Measurements from ENCODE around the gene CEACAM1. TPM values are rescaled to one million over a fixed set of nuclear protein-coding genes. Genes with fewer than 3 reads are reported as not detected.

Gene CEACAM1
- total RNA-seq, 2 experiments from 2014 or later = 30.0 to 37.0 TPM

DNA sequence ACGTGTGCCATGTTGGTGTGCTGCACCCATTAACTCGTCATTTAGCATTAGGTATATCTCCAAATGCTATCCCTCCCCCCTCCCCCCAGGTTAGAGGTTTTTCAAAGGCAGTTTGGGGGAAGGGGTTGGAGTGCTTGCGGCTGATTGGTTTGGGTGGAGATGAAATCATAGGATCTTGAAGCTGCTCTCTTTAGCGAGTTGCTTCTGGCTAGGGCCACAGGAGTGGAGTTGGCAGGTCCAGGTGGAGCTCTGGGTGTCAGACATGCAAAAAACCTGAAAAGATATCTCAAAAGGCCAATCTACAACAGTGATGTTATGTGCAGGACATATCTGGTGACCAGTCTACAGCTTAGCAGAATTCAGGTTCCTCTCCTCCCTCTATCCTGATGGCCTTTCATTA is 52.9 kb downstream of the CEACAM1 start:
- DNase-seq (no peak), ATAC-seq (no peak)
- H3K27me3 Mint-ChIP-seq = peaks cover 10% of the 10 kb centered on the region
- H3K36me3 Mint-ChIP-seq = no peaks in the 10 kb centered on the region
- no peak overlapping the region for H3K27ac Mint-ChIP-seq
- peaks cover 20% of the 10 kb centered on the region for H3K4me1 Mint-ChIP-seq
- H3K4me3 Mint-ChIP-seq = no peak overlapping the region
- H3K9me3 Mint-ChIP-seq (ENCODE audit: low read depth) = no peaks in the 10 kb centered on the region
- CTCF ChIA-PET = interaction anchor here (1.3 to 3.1 kb wide), 3 partner anchors 9 to 54 kb away, joined by 5 to 9 read pairs (median 8); partner anchors contain the start of gene CEACAM1

DNA sequence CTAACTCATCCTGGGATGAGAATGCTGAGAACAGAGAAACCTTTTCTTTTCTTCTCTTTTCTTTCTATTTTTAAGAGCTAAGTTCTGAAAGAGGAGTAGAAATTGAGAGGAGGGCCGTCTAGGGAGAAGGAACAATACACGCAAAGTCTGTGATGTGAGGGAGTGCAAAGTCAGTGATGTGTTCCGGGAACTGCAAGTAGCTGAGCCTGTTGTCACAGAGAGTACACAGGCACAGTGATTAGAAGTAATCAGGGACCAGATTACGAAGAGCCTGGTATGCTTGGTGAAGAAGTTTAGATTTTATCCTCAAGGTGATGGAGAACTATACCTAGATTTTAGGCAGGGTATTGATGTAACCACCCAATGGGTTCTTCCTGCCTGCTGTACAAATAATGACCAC is 53.5 kb downstream of the CEACAM1 start:
- H3K4me1 Mint-ChIP-seq = peaks cover 19% of the 10 kb centered on the region
- DNase-seq (no peak), ATAC-seq (no peak)
- H3K36me3 Mint-ChIP-seq = no peaks in the 10 kb centered on the region
- H3K4me3 Mint-ChIP-seq = no peak overlapping the region
- CTCF ChIA-PET = interaction anchor here (0.7 to 3.1 kb wide), 5 partner anchors 9 to 960 kb away, joined by 3 to 9 read pairs (median 5); partner anchors contain the start of gene CEACAM1
- no peaks in the 10 kb centered on the region for H3K9me3 Mint-ChIP-seq (ENCODE audit: low read depth)
- H3K27me3 Mint-ChIP-seq = peaks cover 10% of the 10 kb centered on the region
- no peak overlapping the region for H3K27ac Mint-ChIP-seq

DNA sequence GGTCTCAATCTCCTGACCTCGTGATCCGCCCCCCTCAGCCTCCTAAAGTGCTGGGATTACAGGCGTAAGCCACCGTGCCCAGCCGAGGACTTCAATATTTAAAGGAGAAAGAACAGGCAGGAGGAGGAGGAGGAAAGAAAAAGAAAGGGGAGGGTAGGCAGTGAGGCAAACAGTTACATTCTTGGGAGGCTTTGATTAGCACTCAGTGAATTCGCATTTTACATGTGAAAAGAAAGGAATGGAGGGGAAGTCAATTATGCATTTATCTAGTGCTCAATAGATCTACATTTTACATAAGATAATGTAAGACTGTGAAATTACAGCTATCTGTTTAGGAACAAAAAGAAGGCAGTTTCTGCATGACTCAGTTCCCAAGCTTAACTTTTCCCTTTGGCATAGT is 54.6 kb downstream of the CEACAM1 start:
- H3K36me3 Mint-ChIP-seq = no peaks in the 10 kb centered on the region
- CTCF ChIA-PET = interaction anchor here (0.6 to 3.1 kb wide), 6 partner anchors 10 to 156 kb away, joined by 3 to 9 read pairs (median 4); partner anchors contain the start of gene CEACAM1
- DNase-seq (no peak), ATAC-seq (no peak)
- H3K4me1 Mint-ChIP-seq = peaks cover 19% of the 10 kb centered on the region
- H3K4me3 Mint-ChIP-seq = no peak overlapping the region
- no peaks in the 10 kb centered on the region for H3K9me3 Mint-ChIP-seq (ENCODE audit: low read depth)
- no peak overlapping the region for H3K27ac Mint-ChIP-seq
- peaks cover 10% of the 10 kb centered on the region for H3K27me3 Mint-ChIP-seq

DNA sequence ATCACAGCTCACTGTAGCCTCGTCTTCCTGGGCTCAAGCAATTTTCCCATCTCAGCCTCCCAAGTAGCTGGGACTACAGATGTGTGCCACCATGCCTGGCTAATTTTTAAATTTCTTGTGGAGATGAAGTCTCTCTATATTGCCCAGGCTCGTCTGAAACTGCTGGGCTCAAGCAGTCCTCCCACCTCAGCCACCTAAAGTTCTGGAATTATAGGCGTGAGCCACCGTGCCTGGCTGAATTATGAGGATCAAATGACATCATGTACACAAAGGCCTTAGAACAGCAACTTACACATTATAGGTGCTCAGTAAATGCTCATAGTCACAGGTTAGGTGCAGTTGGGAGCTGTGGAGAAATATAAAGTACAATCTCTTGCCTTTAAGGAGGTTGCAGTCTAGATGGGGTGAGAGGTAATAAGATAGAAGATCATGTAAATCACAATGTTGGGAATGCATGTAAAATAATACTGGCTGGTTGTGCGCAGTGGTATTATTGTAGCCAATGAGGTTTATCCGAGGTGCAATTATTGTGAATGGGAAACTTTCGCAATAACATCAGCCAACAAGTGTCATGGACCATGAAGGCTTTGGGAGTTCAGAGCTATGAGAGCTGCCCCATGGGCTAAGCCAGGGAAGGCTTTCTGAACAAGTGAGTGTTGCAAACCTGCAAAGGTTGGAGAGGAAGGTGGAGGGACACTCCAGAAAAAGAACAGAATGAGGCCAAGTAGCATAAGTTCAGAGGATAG is 55.7 kb downstream of the CEACAM1 start:
- Mint-ChIP-seq H3K36me3 (no peaks in the 10 kb centered on the region), H3K9me3 (ENCODE audit: low read depth) (no peaks in the 10 kb centered on the region), H3K27me3 (peaks cover 10% of the 10 kb centered on the region), H3K4me1 (peaks cover 23% of the 10 kb centered on the region), H3K27ac (no peak overlapping the region), H3K4me3 (no peak overlapping the region)
- ATAC-seq (no peak), DNase-seq (no peak)
- CTCF ChIA-PET = interaction anchor here (0.8 to 4.7 kb wide), 6 partner anchors 11 to 57 kb away, joined by 3 to 26 read pairs (median 4); partner anchors contain the start of gene CEACAM1

DNA sequence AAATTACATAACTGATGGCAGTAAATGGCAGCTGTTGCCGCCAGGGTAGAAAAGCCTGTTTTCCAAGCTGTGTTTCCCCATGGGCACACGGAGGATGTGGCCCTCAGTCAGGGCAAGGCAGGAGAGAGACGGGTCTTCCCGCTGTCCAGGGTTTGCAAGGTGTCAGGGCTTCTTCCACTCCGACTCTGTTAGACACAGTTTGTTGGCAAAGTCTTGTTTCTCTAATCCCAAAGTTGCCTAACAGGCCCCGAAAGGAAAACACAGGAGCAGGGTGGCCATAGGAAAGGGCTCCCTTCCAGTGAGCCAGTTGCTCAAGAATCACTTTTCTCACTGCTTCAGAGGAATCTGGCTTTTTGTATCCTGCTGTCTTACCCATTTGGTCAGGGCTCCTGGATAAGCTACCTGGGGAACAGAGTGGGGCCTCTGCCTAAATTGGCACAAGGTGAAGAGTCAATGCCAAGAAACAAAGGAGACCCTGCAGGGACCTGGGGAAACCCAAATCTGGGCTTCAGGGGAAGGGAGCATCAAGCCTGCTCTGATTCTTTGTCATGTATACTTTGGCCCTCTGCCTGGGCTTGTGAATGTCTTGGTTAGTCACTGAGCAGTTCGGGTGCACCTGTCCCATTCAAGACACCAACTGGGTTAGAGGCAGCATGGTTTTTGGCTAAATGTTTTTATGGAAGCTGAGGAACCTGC is 56.6 kb downstream of the CEACAM1 start:
- no peaks in the 10 kb centered on the region for H3K9me3 Mint-ChIP-seq (ENCODE audit: low read depth)
- H3K4me1 Mint-ChIP-seq = peaks cover 32% of the 10 kb centered on the region
- no peak for ATAC-seq
- peaks cover 10% of the 10 kb centered on the region for H3K27me3 Mint-ChIP-seq
- no peaks in the 10 kb centered on the region for H3K36me3 Mint-ChIP-seq
- no peak overlapping the region for H3K4me3 Mint-ChIP-seq
- no peak overlapping the region for H3K27ac Mint-ChIP-seq
- CTCF ChIA-PET = interaction anchor here (0.9 to 4.7 kb wide), 8 partner anchors 13 to 58 kb away, joined by 3 to 26 read pairs (median 4); partner anchors contain the start of gene CEACAM1
- no peak for DNase-seq

DNA sequence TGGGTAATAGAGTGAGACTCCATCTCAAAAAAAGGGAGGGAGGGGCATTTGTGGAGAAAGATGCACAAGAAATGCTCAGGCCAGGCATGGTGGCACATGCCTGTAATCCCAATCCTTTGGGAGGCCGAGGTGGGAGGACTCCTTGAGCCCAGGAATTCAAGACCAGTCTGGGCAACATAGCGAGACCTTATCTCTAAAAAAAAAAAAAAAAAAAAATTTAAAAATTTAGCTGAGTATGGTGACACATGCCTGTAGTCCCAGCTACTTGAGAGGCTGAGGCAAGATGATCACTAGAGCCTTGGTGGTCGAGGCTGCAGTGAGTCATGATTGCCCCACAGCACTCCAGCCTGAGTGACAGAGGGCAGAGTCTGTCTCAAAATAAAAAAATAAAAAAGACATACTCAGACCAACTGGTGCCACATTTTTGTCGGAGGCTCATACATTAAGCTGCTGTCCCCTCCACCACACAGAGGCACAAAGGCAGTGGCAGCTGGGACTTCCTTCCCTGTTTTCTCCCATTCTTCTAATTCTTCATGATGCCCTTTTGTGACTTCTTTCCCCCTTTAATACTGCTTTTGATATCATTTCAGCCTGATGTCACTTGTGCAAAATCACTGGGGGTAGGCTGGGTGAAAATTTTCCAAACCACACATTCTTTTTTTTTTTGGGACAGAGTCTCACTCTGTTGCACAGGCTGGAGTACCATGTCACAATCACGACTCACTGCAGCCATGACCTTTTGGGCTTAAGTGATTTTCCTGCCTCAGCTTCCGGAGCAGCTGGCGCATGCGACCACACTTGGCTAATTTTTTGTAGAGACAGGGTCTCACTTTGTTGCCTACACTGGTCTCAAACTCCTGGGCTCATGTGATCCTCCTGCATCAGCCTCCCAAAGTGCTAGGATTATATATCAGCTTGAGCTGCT is 58.7 kb downstream of the CEACAM1 start:
- no peaks in the 10 kb centered on the region for H3K9me3 Mint-ChIP-seq (ENCODE audit: low read depth)

DNA sequence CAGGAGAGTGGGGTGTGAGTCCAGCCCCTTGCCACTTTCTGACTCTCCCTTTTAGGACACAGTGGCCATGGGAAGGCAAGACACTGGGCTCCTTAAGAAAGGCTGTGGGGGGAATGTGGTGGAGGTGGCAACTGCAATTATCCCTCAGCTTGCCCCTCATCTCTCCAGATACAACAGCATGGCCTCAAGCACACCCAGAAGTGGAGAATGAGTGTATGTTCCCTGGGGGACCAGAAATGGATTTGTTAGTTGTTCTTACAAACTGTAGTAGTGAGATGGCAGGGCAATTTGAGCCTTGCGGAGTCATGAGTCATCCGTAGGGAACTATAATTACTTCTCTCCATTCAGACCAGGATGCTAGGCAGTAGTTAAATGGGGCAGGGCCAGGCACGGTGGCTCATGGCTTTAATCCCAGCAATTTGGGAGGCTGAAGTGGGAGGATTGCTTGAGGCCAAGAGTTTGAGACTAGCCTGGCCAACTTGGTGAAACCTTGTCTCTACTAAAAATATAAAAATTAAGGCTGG is 59.9 kb downstream of the CEACAM1 start:
- DNase-seq = no peak
- Mint-ChIP-seq H3K9me3 (ENCODE audit: low read depth) (no peaks in the 10 kb centered on the region), H3K36me3 (no peaks in the 10 kb centered on the region), H3K4me1 (peaks cover 37% of the 10 kb centered on the region), H3K27ac (no peak overlapping the region), H3K27me3 (peaks cover 8% of the 10 kb centered on the region), H3K4me3 (no peak overlapping the region)
- ATAC-seq = no peak
- CTCF ChIA-PET = interaction anchor here (0.7 to 4.7 kb wide), 5 partner anchors 18 to 61 kb away, joined by 3 to 26 read pairs (median 12); partner anchors contain the start of gene CEACAM1

More for the DNA sequence above, 58.7 kb downstream of the CEACAM1 start:
- no peaks in the 10 kb centered on the region for H3K36me3 Mint-ChIP-seq
- peaks cover 37% of the 10 kb centered on the region for H3K4me1 Mint-ChIP-seq
- CTCF ChIA-PET = interaction anchor here (0.9 to 4.7 kb wide), 7 partner anchors 15 to 60 kb away, joined by 3 to 26 read pairs (median 5); partner anchors contain the start of gene CEACAM1
- ATAC-seq (peak; percentile 74), DNase-seq (peak; percentile 58)
- H3K27ac Mint-ChIP-seq = peak overlapping the region; percentile 47
- H3K27me3 Mint-ChIP-seq = peaks cover 8% of the 10 kb centered on the region
- no peak overlapping the region for H3K4me3 Mint-ChIP-seq

DNA sequence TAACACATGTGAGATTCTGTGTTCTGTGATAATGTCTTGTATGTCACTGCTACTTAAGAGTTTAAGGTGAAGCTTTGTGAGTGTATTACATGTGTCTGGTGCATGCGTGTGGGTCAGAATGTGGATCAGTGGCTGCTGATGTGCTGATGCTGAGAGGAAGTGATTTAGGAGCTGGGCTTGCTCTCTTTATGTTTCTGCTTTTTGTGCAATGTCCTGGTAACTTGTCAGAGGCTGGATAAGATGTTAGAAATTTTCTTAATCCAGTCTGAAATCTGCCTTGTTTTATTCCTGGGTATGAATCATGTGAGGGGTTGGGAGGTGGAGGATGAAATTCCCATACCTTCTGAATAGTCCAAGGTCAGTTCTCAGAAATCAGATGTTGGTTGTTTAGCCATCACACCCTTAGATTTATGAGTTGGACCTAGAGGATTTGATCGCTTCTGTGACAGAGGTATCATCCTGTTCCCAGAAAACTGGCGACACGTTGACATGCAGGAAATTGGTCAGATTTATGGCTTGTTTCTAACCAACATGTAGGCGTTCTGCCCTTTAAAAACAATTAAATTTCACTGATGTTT is 61.0 kb downstream of the CEACAM1 start:
- Mint-ChIP-seq H3K9me3 (ENCODE audit: low read depth) (no peaks in the 10 kb centered on the region), H3K4me3 (no peak overlapping the region), H3K4me1 (peaks cover 37% of the 10 kb centered on the region), H3K27me3 (no peaks in the 10 kb centered on the region), H3K27ac (peak overlapping the region; percentile 75), H3K36me3 (no peaks in the 10 kb centered on the region)
- ATAC-seq = peak; percentile 22
- CTCF ChIA-PET = interaction anchor here (2.3 to 3.0 kb wide), 4 partner anchors 12 to 62 kb away, joined by 7 to 21 read pairs (median 16); partner anchors contain the start of gene CEACAM1
- DNase-seq = no peak

DNA sequence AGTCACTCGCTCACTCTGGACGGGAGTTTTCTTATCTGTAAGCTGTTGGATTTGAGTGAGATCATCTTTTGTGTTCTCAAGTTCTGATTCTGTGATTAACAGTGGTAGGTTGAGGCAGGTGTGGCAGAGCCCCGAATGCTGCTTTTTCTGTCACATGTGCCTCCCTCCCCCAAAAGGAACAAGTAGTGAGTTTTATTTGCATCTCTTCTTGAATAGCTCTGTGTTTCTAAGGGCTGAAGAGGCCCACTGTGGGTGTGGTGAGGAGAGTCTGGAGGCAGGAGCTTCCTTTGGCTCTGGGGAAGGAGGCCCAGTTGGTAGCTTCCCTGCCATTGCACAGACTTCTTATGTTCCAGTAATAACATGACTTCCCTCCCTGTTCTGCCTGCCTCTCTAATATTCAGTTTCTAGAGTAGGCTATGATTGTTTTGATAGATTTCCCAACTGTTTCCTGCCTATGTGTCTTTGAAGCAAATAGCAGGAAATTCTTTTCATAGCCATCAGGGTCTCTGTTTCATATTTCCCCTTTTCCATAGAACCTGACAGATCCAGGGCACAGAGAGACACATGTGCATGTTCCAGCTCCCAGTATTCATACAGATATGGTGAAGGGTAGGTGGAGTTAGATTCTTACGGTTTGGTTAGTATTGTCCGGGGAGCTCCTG is 61.6 kb downstream of the CEACAM1 start:
- H3K27me3 Mint-ChIP-seq = no peaks in the 10 kb centered on the region
- peak overlapping the region; percentile 75 for H3K27ac Mint-ChIP-seq
- H3K9me3 Mint-ChIP-seq (ENCODE audit: low read depth) = no peaks in the 10 kb centered on the region
- no peaks in the 10 kb centered on the region for H3K36me3 Mint-ChIP-seq
- no peak overlapping the region for H3K4me3 Mint-ChIP-seq
- ATAC-seq = peak; percentile 13
- no peak for DNase-seq
- CTCF ChIA-PET = interaction anchor here (1.3 to 3.0 kb wide), 6 partner anchors 12 to 63 kb away, joined by 4 to 21 read pairs (median 10); partner anchors contain the start of gene CEACAM1
- peaks cover 37% of the 10 kb centered on the region for H3K4me1 Mint-ChIP-seq

DNA sequence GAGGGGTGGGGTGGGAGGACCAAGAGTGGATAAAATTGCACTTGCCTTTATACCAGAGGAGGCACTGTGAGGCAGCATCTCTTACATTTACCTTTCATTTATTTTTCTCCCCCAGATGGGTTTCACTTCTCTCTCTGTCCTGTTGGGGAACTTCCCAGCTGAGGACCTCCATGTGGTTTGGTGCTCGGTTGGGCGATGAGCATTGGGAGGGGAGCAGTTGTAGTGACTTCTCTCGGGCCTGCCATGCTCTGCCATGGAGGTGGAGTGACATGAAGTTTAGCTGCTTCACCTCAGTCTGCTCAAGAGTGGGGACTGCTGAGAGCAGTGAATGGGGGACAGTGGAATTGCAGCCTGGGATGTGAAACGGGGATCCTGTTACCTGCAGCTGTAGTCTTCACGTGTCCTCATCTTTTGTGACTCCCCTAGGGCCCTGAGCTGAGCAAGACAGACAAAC is 62.4 kb downstream of the CEACAM1 start:
- CTCF ChIA-PET = interaction anchor here (1.3 to 3.0 kb wide), 6 partner anchors 11 to 63 kb away, joined by 4 to 21 read pairs (median 10); partner anchors contain the start of gene CEACAM1
- no peaks in the 10 kb centered on the region for H3K9me3 Mint-ChIP-seq (ENCODE audit: low read depth)
- H3K27ac Mint-ChIP-seq = peak overlapping the region; percentile 4
- H3K27me3 Mint-ChIP-seq = no peaks in the 10 kb centered on the region
- no peak for DNase-seq
- H3K36me3 Mint-ChIP-seq = no peaks in the 10 kb centered on the region
- ATAC-seq = no peak
- peaks cover 36% of the 10 kb centered on the region for H3K4me1 Mint-ChIP-seq
- no peak overlapping the region for H3K4me3 Mint-ChIP-seq

DNA sequence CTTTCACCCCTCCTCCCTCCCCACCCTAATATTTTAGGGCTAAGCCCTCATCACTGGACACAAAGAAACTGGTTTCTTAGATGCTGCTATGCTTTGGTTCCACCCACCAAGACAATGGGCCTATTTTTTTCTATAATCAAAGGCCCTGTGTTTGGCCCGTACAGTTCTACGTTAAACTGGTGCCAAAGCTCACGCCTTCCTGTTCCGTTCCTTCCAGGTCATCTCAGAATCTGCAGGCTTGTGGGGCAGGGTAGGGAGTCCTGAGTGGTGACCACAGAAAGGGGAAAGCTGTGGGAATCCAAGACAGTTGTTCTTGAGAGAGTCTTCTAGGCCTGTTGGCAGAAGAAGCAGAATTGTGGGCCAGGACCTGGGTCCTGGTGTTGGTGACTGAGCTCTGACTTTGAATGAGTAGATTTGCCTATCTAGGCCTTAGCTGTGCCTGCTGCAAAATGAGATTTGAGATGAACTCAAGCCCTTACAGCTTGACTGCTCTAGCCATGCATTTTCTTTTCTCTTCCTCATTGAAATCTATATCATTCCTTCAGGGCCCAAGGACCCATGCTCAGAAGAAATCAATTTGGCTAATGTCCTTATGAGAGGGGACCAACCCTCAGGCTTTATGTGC is 66.5 kb downstream of the CEACAM1 start:
- H3K9me3 Mint-ChIP-seq (ENCODE audit: low read depth) = no peaks in the 10 kb centered on the region

More for the DNA sequence above, 66.5 kb downstream of the CEACAM1 start:
- DNase-seq (no peak), ATAC-seq (no peak)
- Mint-ChIP-seq H3K27ac (no peak overlapping the region), H3K4me3 (no peak overlapping the region), H3K36me3 (peaks cover 4% of the 10 kb centered on the region), H3K4me1 (peaks cover 16% of the 10 kb centered on the region), H3K27me3 (no peaks in the 10 kb centered on the region)
- CTCF ChIA-PET = interaction anchor here (1.0 kb wide), 2 partner anchors 11 to 12 kb away, joined by 3 read pairs; no protein-coding TSS in a partner anchor

All from activated CD8-positive, alpha-beta memory T cell treated with anti-CD3 and anti-CD28 coated beads, Interleukin-2, amount 10 ng/mL, durations not matched to agents 7 days and 5 days (primary cell).